GM23338 (cell line): Measurements from ENCODE around the gene PDE2A.

Source experiments
- CREB1 ChIP-seq: fragments of 250-450 bp; sonication (Bioruptor Pico); IDR thresholded peaks from 2 replicates; pipeline ENCODE4 v1.5.0; 2020; ENCODE audit warnings: low read depth, mild to moderate bottlenecking, moderate library complexity
- CTCF ChIP-seq, 2 experiments: fragments of 200-600 bp in 1 of 2; sonication (generic) in 1 of 2; conservative IDR thresholded peaks; 2 replicates each; pipeline versions ENCODE4 v1.5.1 to v1.6.1; 2016 to 2017; ENCODE audit warnings: antibody characterized with exemption in 2 of 2, low read depth in 2 of 2, mild to moderate bottlenecking in 2 of 2, moderate library complexity in 1 of 2
- ETS1 ChIP-seq: IDR thresholded peaks from 2 replicates; pipeline ENCODE4 v1.6.1; 2016; ENCODE audit warnings: antibody characterized with exemption
- EZH2 ChIP-seq: fragments of 200-600 bp; sonication (generic); IDR thresholded peaks from one replicate; pipeline ENCODE4 v1.8.0; 2017; ENCODE audit warnings: antibody characterized with exemption, mild to moderate bottlenecking, low read depth; ENCODE audit not compliant: unreplicated experiment
- NANOG ChIP-seq: IDR thresholded peaks from 2 replicates; pipeline ENCODE4 v1.6.1; 2016; ENCODE audit warnings: antibody characterized with exemption, borderline replicate concordance
- POLR2AphosphoS5 ChIP-seq: IDR thresholded peaks from 2 replicates; pipeline ENCODE4 v1.6.1; 2016; ENCODE audit warnings: antibody characterized with exemption, low read depth
- REST ChIP-seq: IDR thresholded peaks from one replicate; pipeline ENCODE4 v1.6.1; 2018; ENCODE audit warnings: antibody characterized with exemption; ENCODE audit not compliant: unreplicated experiment

- no peak for TF ChIP-seq EZH2
- TF ChIP-seq CTCF (conservative IDR thresholded peaks at IDR 0.05; ENCODE audit: low read depth in 2 of 2) = no peak
- no peak for TF ChIP-seq REST
- TF ChIP-seq CREB1 (CRISPR knock-in tag) = no peak
- TF ChIP-seq POLR2AphosphoS5 = no peak
- TF ChIP-seq NANOG = no peak
- no peak for TF ChIP-seq ETS1
Observed at GRCh38 chr11:72614381-72614780, 59.8 kb downstream of the PDE2A start.
